ENCODE measurements around the gene FBXW7.

DNA sequence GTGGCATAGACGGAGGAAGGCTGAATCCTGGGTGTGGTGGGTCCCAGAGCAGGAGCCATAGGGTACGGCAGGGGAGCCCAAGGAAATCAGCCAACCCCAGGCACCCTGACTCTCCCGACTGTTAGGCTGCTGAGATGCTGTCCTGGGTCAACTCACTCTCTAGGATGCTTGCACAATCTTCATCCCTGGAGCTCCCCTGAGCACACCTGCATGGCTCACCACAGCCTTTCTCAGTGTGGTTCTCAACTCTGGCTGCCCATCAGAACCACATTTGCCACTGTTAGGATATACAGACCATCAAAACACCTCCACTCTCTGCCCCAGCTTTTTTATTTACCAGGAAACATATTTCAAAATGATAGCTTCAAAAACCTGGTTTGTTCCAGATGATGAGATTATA lies 236.3 kb downstream of the FBXW7 start:
- TF ChIP-seq POLR2A (IDR thresholded peaks at IDR 0.05; ENCODE audit: control extremely low read depth in 1 of 2, low read depth in 2 of 2, low read length in 2 of 2) (no peak), SIN3A (conservative IDR thresholded peaks at IDR 0.05 in 1 of 2, IDR thresholded peaks at IDR 0.05 in 1 of 2; ENCODE audit: low read depth in 1 of 2, low read length in 2 of 2) (no peak), CTCF (IDR thresholded peaks at IDR 0.05; ENCODE audit: control extremely low read depth in 1 of 3, insufficient read depth in 1 of 3, low read depth in 1 of 3, low read length in 3 of 3) (no peak), MAX (IDR thresholded peaks at IDR 0.05) (no peak), KDM4A (IDR thresholded peaks at IDR 0.05; ENCODE audit: low read depth, low read length, severe bottlenecking) (no peak)
